IPS-18a (cell line): ENCODE data around the gene TNNC2.
"Not testable (repeated sequence)": the region's sequence is repeated elsewhere in the genome, so short reads cannot be mapped to it uniquely, and the experiment has no call there.

ENCODE experiments used
- H3K27ac ChIP-seq: one replicate; pipeline ENCODE4 v1.5.1; 2013; ENCODE audit warnings: low read length
- H3K27me3 ChIP-seq: one replicate; pipeline ENCODE4 v1.6.1; 2013; ENCODE audit warnings: mild to moderate bottlenecking, low read length; ENCODE audit not compliant: control insufficient read depth, insufficient read depth
- H3K36me3 ChIP-seq: one replicate; pipeline ENCODE4 v1.6.1; 2013; ENCODE audit warnings: low read depth, low read length; ENCODE audit not compliant: control insufficient read depth
- H3K4me1 ChIP-seq: one replicate; pipeline ENCODE4 v1.6.1; 2013; ENCODE audit warnings: low read depth, low read length; ENCODE audit not compliant: control insufficient read depth
- H3K4me3 ChIP-seq: one replicate; pipeline ENCODE4 v1.5.1; 2013; ENCODE audit warnings: low read length
- H3K9ac ChIP-seq: one replicate; pipeline ENCODE4 v1.6.1; 2013; ENCODE audit warnings: mild to moderate bottlenecking, low read length, moderate library complexity
- H3K9me3 ChIP-seq: one replicate; pipeline ENCODE4 v1.6.1; 2013; ENCODE audit warnings: low read depth, low read length; ENCODE audit not compliant: control insufficient read depth

Gene TNNC2

GRCh38 chr20:45827030-45827652 is at the start of gene TNNC2:
TSS of gene TNNC2 (minus strand) at chr20:45827312. CDS start at chr20:45827248, 64 bp downstream.
- Histone ChIP-seq H3K9ac (no peak within 1 kb of the TSS), H3K27ac (no peak within 1 kb of the TSS), H3K9me3 (no peaks in the 10 kb centered on the region), H3K4me3 (no peak within 1 kb of the TSS), H3K4me1 (no peaks in the 10 kb centered on the region), H3K36me3 (no peaks in the 10 kb centered on the region), H3K27me3 (peaks cover 15% of the 10 kb centered on the region)

- Histone ChIP-seq H3K4me1 (no peaks in the 10 kb centered on the region), H3K36me3 (peaks cover 7% of the 10 kb centered on the region), H3K9ac (no peak overlapping the region), H3K27ac (no peak overlapping the region), H3K4me3 (no peak overlapping the region), H3K27me3 (no peaks in the 10 kb centered on the region), H3K9me3 (no peaks in the 10 kb centered on the region)
Measured at GRCh38 chr20:45874576-45874975, 47.5 kb upstream of the TNNC2 start.

- not testable (repeated sequence) for H3K9ac ChIP-seq, H3K27ac ChIP-seq, H3K27me3 ChIP-seq, H3K9me3 ChIP-seq, H3K36me3 ChIP-seq, H3K4me3 ChIP-seq, H3K4me1 ChIP-seq
Measured at GRCh38 chr20:45874104-45874481, 47.0 kb upstream of the TNNC2 start.

DNA sequence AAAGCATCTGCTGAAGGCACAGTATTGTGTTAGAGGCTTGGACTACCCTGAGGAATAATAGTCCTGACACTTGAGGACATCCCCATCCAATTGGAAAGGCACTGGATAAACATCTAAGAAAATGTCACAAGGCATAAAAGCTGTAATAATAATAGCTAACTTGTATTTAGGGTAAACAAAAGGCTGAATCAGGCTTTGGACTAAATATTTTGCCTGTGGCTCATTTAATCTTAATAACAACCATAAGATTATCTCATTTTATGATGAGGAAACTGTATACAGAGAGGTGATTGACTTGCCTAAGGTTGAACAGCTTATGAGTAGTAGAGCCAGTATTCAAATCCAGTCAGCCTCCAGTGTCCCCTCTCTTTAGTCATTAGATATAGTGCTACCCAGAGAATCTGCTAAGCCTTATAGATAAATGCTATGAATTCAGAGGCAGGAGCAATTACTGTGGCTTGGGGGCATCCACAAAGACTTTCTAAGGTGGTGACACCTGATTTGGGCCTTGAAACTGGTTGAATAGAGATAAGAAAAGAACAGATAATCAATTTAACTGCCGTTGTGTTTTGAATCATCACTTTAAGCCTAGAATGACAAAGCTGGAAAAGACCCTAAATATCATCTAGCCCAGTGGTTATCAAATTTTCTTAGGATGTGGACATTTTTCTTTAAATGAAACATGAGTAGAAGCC is 46.4 kb upstream of the TNNC2 start:
- H3K9ac ChIP-seq, result no peak overlapping the region
- H3K4me3 ChIP-seq, result no peak overlapping the region
- H3K27me3 ChIP-seq, result no peaks in the 10 kb centered on the region
- H3K27ac ChIP-seq, result no peak overlapping the region
- no peaks in the 10 kb centered on the region for H3K4me1 ChIP-seq
- H3K36me3 ChIP-seq, result peaks cover 6% of the 10 kb centered on the region
- H3K9me3 ChIP-seq, result no peaks in the 10 kb centered on the region

DNA sequence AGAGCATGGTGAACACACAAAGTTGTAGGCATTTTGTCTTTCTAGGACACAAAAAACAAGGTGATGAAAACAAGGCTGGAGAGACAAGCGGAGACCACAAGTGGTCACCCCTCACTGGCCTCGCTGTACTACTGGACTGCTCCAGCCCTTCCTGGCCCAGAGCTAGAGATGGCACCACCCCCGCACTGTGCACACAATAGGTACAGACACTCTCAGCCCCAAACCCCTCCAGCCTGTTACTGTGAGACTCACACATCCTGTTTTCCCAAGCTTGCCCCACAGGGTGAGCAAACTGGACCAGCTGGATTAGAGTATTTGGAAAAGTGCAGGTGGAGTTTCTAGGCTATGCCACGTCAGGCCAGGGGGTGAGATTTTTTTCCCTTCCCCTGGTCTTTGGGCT is 45.5 kb upstream of the TNNC2 start:
- no peaks in the 10 kb centered on the region for H3K27me3 ChIP-seq
- H3K36me3 ChIP-seq, result no peaks in the 10 kb centered on the region
- no peak overlapping the region for H3K4me3 ChIP-seq
- no peak overlapping the region for H3K27ac ChIP-seq
- H3K9ac ChIP-seq, result no peak overlapping the region
- H3K4me1 ChIP-seq, result no peaks in the 10 kb centered on the region
- H3K9me3 ChIP-seq, result no peaks in the 10 kb centered on the region

DNA sequence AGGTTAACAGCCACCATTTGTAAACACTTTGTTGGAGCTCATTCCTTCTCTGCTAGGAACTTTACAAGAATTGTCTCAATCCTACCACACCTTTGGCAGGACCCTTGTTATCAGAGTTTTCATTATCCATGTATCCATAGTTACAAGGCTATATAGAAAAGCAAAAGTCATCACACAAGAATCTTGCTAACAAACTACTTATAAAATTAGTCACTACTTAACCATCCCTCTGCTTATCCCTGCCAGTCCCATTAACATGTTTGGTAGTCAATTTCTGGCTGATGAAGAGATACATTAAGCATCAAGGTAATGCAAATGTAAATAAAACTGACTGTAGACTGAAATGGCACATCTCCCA is 40.7 kb upstream of the TNNC2 start:
- Histone ChIP-seq H3K9me3 (no peaks in the 10 kb centered on the region), H3K27ac (no peak overlapping the region), H3K9ac (no peak overlapping the region)

GRCh38 chr20:45867136-45867818 is 40.2 kb upstream of the TNNC2 start:
- Histone ChIP-seq H3K36me3 (no peaks in the 10 kb centered on the region), H3K9me3 (no peaks in the 10 kb centered on the region), H3K4me3 (no peak overlapping the region), H3K27ac (no peak overlapping the region), H3K9ac (no peak overlapping the region), H3K27me3 (no peaks in the 10 kb centered on the region), H3K4me1 (no peaks in the 10 kb centered on the region)

More for the DNA sequence above, 40.7 kb upstream of the TNNC2 start:
- no peaks in the 10 kb centered on the region for H3K27me3 ChIP-seq
- H3K4me3 ChIP-seq, result no peak overlapping the region
- H3K4me1 ChIP-seq, result no peaks in the 10 kb centered on the region
- no peaks in the 10 kb centered on the region for H3K36me3 ChIP-seq

GRCh38 chr20:45866454-45866853 is 39.3 kb upstream of the TNNC2 start:
- Histone ChIP-seq H3K4me3 (no peak overlapping the region), H3K4me1 (no peaks in the 10 kb centered on the region)

GRCh38 chr20:45863543-45864470 is 36.7 kb upstream of the TNNC2 start:
- no peaks in the 10 kb centered on the region for H3K36me3 ChIP-seq
- H3K9ac ChIP-seq, result no peak overlapping the region
- no peak overlapping the region for H3K27ac ChIP-seq
- peaks cover 7% of the 10 kb centered on the region for H3K4me1 ChIP-seq
- no peaks in the 10 kb centered on the region for H3K27me3 ChIP-seq
- H3K4me3 ChIP-seq, result no peak overlapping the region
- no peaks in the 10 kb centered on the region for H3K9me3 ChIP-seq

More at GRCh38 chr20:45866454-45866853, 39.3 kb upstream of the TNNC2 start:
- Histone ChIP-seq H3K9me3 (no peaks in the 10 kb centered on the region), H3K9ac (no peak overlapping the region), H3K27ac (no peak overlapping the region), H3K36me3 (no peaks in the 10 kb centered on the region), H3K27me3 (no peaks in the 10 kb centered on the region)

- Histone ChIP-seq H3K4me3 (no peak overlapping the region), H3K27ac (no peak overlapping the region), H3K9me3 (no peaks in the 10 kb centered on the region), H3K36me3 (no peaks in the 10 kb centered on the region), H3K4me1 (peaks cover 16% of the 10 kb centered on the region), H3K27me3 (no peaks in the 10 kb centered on the region), H3K9ac (no peak overlapping the region)
Measured at GRCh38 chr20:45861221-45862075, 34.3 kb upstream of the TNNC2 start.
